ENCODE data around the gene C3orf49. TPM values are rescaled to one million over a fixed set of nuclear protein-coding genes. Genes with fewer than 3 reads are reported as not detected.

C3orf49 gene
- total and polyA plus RNA-seq, 2 of the 13 experiments (the other 11 are each of a cell fraction or from before 2014, with no cell fraction given): not detected

DNA sequence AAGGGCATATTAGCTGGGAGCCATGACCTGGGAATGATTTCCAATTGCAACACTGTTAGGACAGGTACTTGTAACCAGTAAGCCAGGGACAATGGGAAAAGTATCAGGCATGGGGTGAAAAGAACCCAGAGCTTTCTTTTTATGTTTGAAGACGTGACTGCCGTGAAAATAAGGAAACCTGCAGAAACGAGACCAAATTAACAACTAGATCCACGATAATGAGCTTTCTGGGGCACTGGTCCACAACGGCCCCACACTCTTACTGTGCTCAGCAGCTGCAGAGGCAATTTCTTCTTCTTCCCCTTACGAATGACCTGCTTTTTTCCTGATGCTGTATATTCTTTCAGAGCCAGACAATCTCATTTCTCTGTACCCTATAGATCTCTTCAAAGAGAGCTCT is 11.4 kb downstream of the C3orf49 start:
- intact Hi-C loops (cut with micrococcal nuclease; ENCODE audit: unreplicated experiment): no loop called here
- Histone ChIP-seq H3K36me3 (replicated peaks in 1 of 2; ENCODE audit: control insufficient read depth in 1 of 2, insufficient read depth in 2 of 2, low read length in 2 of 2) (peaks cover 2 to 15% of the 10 kb centered on the region in 2 experiments; a peak in 3 of 5 replicates), H3K79me2 (ENCODE audit: insufficient read depth, low read length) (no peaks in the 10 kb centered on the region), H3K4me1 (ENCODE audit: insufficient read depth, low read length) (no peaks in the 10 kb centered on the region), H3K4me2 (ENCODE audit: low read depth, low read length) (no peak overlapping the region), H3K27me3 (ENCODE audit: control insufficient read depth in 1 of 2, insufficient read depth in 2 of 2, low read length in 2 of 2) (no peaks in the 10 kb centered on the region), H4K20me1 (ENCODE audit: insufficient read depth, low read length) (no peaks in the 10 kb centered on the region), H3K9ac (ENCODE audit: insufficient read depth, low read depth, low read length) (no peak overlapping the region), H3K9me3 (ENCODE audit: low read length) (no peaks in the 10 kb centered on the region), H3K4me3 (replicated peaks in 1 of 3; ENCODE audit: insufficient read depth in 1 of 3, low read depth in 2 of 3, low read length in 3 of 3) (no peak overlapping the region), H3K27ac (ENCODE audit: extremely low read length, insufficient read depth, low read length) (no peak overlapping the region), H2AFZ (ENCODE audit: low read length) (no peak overlapping the region)
- BruUV-seq (replicated peaks): no TSS peak
- no peak for DNase-seq (ENCODE audit: low spot score)
- no peak for FAIRE-seq
- ATAC-seq: no peak
- 97% methylated on average over 6 of the region's 6 CpGs for WGBS (ENCODE audit: low lambda C conversion rate)
- in situ Hi-C loops (cut with HindIII; ENCODE audit: extremely low pct_ligation_motif_present, low pct_unique_long_range_greater_than_20kb): no loop called here
- POLR2A ChIA-PET: no interaction called here
- CTCF ChIA-PET (ENCODE audit: low intra/inter-chr PET ratio, low total read pairs): no interaction called here
- TF ChIP-seq ZNF451 (CRISPR knock-in tag; IDR thresholded peaks at IDR 0.05): no peak
- no peak for TF ChIP-seq HBP1 (CRISPR knock-in tag; IDR thresholded peaks at IDR 0.05; ENCODE audit: low read depth)
- TF ChIP-seq ZNF138 (CRISPR knock-in tag; IDR thresholded peaks at IDR 0.05; ENCODE audit: low read depth): no peak
- no peak for TF ChIP-seq KLF13 (CRISPR knock-in tag; IDR thresholded peaks at IDR 0.05)
- no peak for TF ChIP-seq ZNF17 (CRISPR knock-in tag; IDR thresholded peaks at IDR 0.05)
- TF ChIP-seq NFKB2 (CRISPR knock-in tag; IDR thresholded peaks at IDR 0.05; ENCODE audit: borderline replicate concordance): no peak
- TF ChIP-seq, protein P1, sequence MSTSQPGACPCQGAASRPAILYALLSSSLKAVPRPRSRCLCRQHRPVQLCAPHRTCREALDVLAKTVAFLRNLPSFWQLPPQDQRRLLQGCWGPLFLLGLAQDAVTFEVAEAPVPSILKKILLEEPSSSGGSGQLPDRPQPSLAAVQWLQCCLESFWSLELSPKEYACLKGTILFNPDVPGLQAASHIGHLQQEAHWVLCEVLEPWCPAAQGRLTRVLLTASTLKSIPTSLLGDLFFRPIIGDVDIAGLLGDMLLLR (CRISPR knock-in tag; IDR thresholded peaks at IDR 0.05): no peak
- TF ChIP-seq CBX2 (IDR thresholded peaks at IDR 0.05; ENCODE audit: low read depth, low read length): no peak
- TF ChIP-seq CBX2 (CRISPR knock-in tag; IDR thresholded peaks at IDR 0.05; ENCODE audit: low read depth): no peak
- TF ChIP-seq ZNF615 (CRISPR knock-in tag; IDR thresholded peaks at IDR 0.05; ENCODE audit: borderline replicate concordance): no peak
- TF ChIP-seq GRHL1 (CRISPR knock-in tag; conservative IDR thresholded peaks at IDR 0.05): no peak
- TF ChIP-seq NAIF1 (CRISPR knock-in tag; IDR thresholded peaks at IDR 0.05; ENCODE audit: borderline replicate concordance): no peak
- TF ChIP-seq ZNF660 (CRISPR knock-in tag; IDR thresholded peaks at IDR 0.05; ENCODE audit: borderline replicate concordance, low read depth): no peak
- no peak for TF ChIP-seq ZNF746 (CRISPR knock-in tag; IDR thresholded peaks at IDR 0.05)

Data from HepG2 (cell line).